Fibroblast of lung (primary cell): ENCODE data around the gene TMEM209. TPM values are rescaled to one million over a fixed set of nuclear protein-coding genes. Genes with fewer than 3 reads are reported as not detected.
"Not testable (repeated sequence)": the region's sequence is repeated elsewhere in the genome, so short reads cannot be mapped to it uniquely, and the experiment has no call there.

ENCODE experiments used
- DNase-seq, 2 donors: peaks; one replicate each; pipeline versions ENCODE4 v3.0.0 to v3.0.0-alpha.2; 2010; ENCODE audit warnings: low read depth in 2 of 2
- H2AFZ ChIP-seq: 2 replicates; pipeline ENCODE4 v1.5.1; 2012; ENCODE audit warnings: low read length, control low read depth, inconsistent platforms
- H3K27ac ChIP-seq: 2 replicates; pipeline ENCODE4 v1.5.1; 2011; ENCODE audit warnings: low read length, control low read depth; ENCODE audit not compliant: insufficient read depth
- H3K27me3 ChIP-seq: 2 replicates; pipeline ENCODE4 v1.5.1; 2011; ENCODE audit warnings: mild to moderate bottlenecking, low read length; ENCODE audit not compliant: control insufficient read depth, insufficient read depth
- H3K36me3 ChIP-seq: 2 replicates; pipeline ENCODE4 v1.5.1; 2011; ENCODE audit warnings: low read length; ENCODE audit not compliant: control insufficient read depth, insufficient read depth
- H3K4me1 ChIP-seq: 2 replicates; pipeline ENCODE4 v1.5.1; 2011; ENCODE audit warnings: low read length; ENCODE audit not compliant: control insufficient read depth, insufficient read depth; ENCODE audit errors: extremely low read depth
- H3K4me2 ChIP-seq: 2 replicates; pipeline ENCODE4 v1.5.1; 2011; ENCODE audit warnings: low read length, control low read depth; ENCODE audit not compliant: insufficient read depth; ENCODE audit errors: extremely low read depth
- H3K4me3 ChIP-seq, 4 experiments: fragments of 200-600 bp in 1 of 4; sonication (generic) in 1 of 4; replicated peaks in 1 of 4; 2 replicates each; pipeline ENCODE4 v1.5.1; 2011 to 2016; ENCODE audit warnings: low read length in 4 of 4, low read depth in 3 of 4, mild to moderate bottlenecking in 3 of 4, control low read depth in 2 of 4, inconsistent platforms in 1 of 4, mixed read lengths in 1 of 4; ENCODE audit not compliant: insufficient read depth in 1 of 4; ENCODE audit errors: control extremely low read depth in 1 of 4
- H3K79me2 ChIP-seq: 2 replicates; pipeline ENCODE4 v1.5.1; 2012; ENCODE audit warnings: mild to moderate bottlenecking, low read length, inconsistent platforms; ENCODE audit not compliant: control insufficient read depth, insufficient read depth
- H3K9ac ChIP-seq: 2 replicates; pipeline ENCODE4 v1.5.1; 2011; ENCODE audit warnings: mild to moderate bottlenecking, low read length, control low read depth; ENCODE audit not compliant: insufficient read depth
- H3K9me3 ChIP-seq: 2 replicates; pipeline ENCODE4 v1.5.1; 2012; ENCODE audit warnings: low read depth, low read length; ENCODE audit not compliant: control insufficient read depth, insufficient read depth
- H4K20me1 ChIP-seq: 2 replicates; pipeline ENCODE4 v1.5.1; 2011; ENCODE audit warnings: low read length; ENCODE audit not compliant: control insufficient read depth, insufficient read depth; ENCODE audit errors: extremely low read depth
- EZH2 ChIP-seq: IDR thresholded peaks from 2 replicates; pipeline ENCODE4 v1.5.1; 2012; ENCODE audit warnings: low read length, control low read depth, mild to moderate bottlenecking; ENCODE audit errors: missing control alignments
- polyA plus RNA-seq, 2 donors: library from polyadenylated mRNA; depleted of rRNA in 1 of 2; stranded (reverse) in 1 of 2; unstranded in 1 of 2; fragments of >200 nt; gene quantifications; 2 replicates each; pipeline ENCODE4 v1.2.1, GENCODE V29; 2011 to 2012; ENCODE audit warnings: missing spikeins in 1 of 2
- total RNA-seq: library from RNA; depleted of rRNA; stranded (reverse); fragments of >200 nt; gene quantifications from 2 replicates; pipeline ENCODE4 v1.2.1, GENCODE V29; 2014
- TF ChIP-seq, protein P1 (sequence below), 2 donors: IDR thresholded peaks in 1 of 2; conservative IDR thresholded peaks in 1 of 2; 1 replicate in 1 of 2; 2 replicates in 1 of 2; pipeline ENCODE4 v1.5.1; 2011 to 2012; ENCODE audit warnings: low read length in 2 of 2, control low read depth in 1 of 2, inconsistent platforms in 1 of 2, low read depth in 1 of 2, mild to moderate bottlenecking in 1 of 2

The TMEM209 gene
- total and polyA plus RNA-seq, 2 donors (not counting 1 experiment from before 2014, with no cell fraction given), result 9.7 to 15.1 TPM

DNA sequence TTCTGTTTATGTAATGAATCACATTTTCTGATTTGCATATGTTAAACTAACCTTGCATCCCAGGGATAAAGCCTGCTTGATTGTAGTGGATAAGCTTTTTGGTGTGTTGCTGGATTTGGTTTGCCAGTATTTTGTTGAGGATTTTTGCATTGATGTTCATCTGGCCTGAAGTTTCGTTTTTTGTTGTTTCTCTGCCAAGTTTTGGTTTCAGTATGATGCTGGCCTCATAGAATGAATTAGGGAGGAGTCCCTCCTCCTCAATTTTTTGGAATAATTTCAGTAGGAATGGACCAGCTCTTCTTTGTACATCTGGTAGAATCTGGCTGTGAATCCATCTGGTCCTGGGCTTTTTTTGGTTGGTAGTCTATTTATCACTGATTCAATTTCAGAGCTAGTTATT, 38.3 kb upstream of the TMEM209 start:
- H3K36me3 ChIP-seq, H3K27me3 ChIP-seq, H3K4me1 ChIP-seq, H3K4me2 ChIP-seq, H3K9me3 ChIP-seq, H3K27ac ChIP-seq, H4K20me1 ChIP-seq, H3K9ac ChIP-seq, H2AFZ ChIP-seq, H3K4me3 ChIP-seq, H3K79me2 ChIP-seq: not testable (repeated sequence)
- peak; percentile 29 to 64 for DNase-seq

DNA sequence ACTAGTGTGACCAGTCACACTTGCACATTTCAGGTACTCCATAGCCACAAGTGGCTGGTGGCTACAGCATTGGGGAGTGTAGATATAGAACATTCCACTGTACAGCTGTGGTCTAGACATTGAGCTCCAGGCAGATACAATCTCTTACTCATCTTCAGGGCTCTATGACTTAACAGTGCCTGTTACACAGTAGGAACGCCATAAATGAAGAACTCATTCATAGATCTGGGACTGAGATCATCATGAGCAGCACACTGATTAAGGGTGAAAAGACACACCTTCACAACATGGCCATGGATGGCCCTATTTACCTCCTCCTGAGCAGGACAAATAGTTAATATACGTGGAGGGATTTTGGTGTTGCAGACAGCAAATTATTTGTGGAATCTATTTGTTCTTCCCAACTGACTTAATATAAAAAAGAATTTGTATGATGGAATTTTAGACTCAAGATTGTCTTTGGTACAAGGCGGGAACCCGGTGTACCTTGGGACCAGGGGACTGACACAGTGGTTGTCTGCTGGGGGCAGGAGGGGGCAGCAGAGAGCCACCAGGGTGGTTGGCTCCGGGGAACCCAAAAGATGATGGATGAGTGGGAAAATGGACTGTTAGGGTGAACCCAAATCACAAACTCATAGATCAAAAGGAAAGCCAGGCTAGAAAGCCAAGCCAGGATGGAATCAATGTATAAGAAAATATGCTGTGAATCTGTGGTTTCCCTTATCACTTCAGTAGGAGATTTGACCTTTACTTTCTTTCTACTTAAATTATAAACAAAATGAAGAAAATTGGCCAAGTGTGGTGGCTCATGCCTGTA, 37.2 kb upstream of the TMEM209 start:
- Histone ChIP-seq H3K27me3 (no peaks in the 10 kb centered on the region), H3K27ac (no peak overlapping the region), H3K9me3 (no peaks in the 10 kb centered on the region), H3K4me3 (no peak overlapping the region), H3K36me3 (no peaks in the 10 kb centered on the region), H3K4me2 (no peak overlapping the region), H3K79me2 (no peaks in the 10 kb centered on the region), H4K20me1 (no peaks in the 10 kb centered on the region), H3K9ac (no peak overlapping the region), H2AFZ (no peak overlapping the region), H3K4me1 (no peaks in the 10 kb centered on the region)
- DNase-seq, result peak; percentile 46 to 89
- TF ChIP-seq, protein P1, sequence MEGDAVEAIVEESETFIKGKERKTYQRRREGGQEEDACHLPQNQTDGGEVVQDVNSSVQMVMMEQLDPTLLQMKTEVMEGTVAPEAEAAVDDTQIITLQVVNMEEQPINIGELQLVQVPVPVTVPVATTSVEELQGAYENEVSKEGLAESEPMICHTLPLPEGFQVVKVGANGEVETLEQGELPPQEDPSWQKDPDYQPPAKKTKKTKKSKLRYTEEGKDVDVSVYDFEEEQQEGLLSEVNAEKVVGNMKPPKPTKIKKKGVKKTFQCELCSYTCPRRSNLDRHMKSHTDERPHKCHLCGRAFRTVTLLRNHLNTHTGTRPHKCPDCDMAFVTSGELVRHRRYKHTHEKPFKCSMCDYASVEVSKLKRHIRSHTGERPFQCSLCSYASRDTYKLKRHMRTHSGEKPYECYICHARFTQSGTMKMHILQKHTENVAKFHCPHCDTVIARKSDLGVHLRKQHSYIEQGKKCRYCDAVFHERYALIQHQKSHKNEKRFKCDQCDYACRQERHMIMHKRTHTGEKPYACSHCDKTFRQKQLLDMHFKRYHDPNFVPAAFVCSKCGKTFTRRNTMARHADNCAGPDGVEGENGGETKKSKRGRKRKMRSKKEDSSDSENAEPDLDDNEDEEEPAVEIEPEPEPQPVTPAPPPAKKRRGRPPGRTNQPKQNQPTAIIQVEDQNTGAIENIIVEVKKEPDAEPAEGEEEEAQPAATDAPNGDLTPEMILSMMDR (conservative IDR thresholded peaks at IDR 0.05 in 1 of 2, IDR thresholded peaks at IDR 0.05 in 1 of 2; ENCODE audit: low read depth in 1 of 2, low read length in 2 of 2), result peak; percentile 85 to 90
- TF ChIP-seq EZH2, result no peak

DNA sequence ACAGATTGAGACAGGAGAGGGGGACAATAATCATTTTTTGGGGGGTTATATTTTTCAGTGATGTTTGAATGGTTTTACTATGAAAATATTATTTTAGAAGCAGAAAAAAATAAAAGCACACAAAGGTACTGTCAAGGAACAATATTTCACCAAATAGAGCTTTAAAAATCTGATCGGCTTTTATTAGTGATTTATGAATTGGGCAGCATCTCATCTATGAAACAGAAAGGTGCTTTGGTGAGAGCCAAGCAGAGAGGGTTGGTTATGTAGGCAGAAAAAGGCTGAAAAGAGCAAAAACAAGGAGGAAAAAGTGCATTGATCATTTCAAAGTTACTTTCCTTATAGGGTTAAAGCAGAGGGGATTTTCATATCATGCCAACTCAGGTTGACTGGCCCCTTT, 35.0 kb upstream of the TMEM209 start:
- Histone ChIP-seq H3K27me3 (no peaks in the 10 kb centered on the region), H3K4me2 (no peak overlapping the region), H2AFZ (no peak overlapping the region)

DNA sequence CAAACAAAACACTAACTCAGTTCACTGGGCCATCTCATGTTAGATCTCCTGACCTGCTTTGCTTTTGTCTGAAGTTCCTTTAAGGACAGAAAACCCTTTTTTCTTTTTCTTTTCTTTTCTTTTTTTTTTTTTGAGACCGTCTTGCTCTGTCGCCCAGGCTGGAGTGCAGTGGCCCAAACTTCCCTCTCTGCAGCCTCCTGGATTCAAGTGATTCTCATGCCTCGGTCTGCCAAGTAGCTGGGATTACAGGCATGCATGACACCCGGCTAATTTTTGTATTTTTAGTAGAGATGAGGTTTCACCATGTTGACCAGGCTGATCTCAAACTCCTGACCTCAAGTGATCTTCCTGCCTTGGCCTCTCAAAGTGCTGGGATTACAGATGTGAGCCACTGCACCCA, 31.2 kb upstream of the TMEM209 start:
- DNase-seq, H3K27me3 ChIP-seq, H3K79me2 ChIP-seq, H3K36me3 ChIP-seq, H2AFZ ChIP-seq, H3K4me2 ChIP-seq, H3K4me1 ChIP-seq, H3K9ac ChIP-seq, H3K9me3 ChIP-seq, H4K20me1 ChIP-seq, H3K4me3 ChIP-seq, H3K27ac ChIP-seq: not testable (repeated sequence)

More for the DNA sequence above, 35.0 kb upstream of the TMEM209 start:
- H3K27ac ChIP-seq, result no peak overlapping the region
- no peak overlapping the region for H3K4me3 ChIP-seq
- H3K36me3 ChIP-seq, result no peaks in the 10 kb centered on the region
- H3K9me3 ChIP-seq, result no peaks in the 10 kb centered on the region
- no peak for DNase-seq
- H4K20me1 ChIP-seq, result no peaks in the 10 kb centered on the region
- TF ChIP-seq, protein P1 (conservative IDR thresholded peaks at IDR 0.05 in 1 of 2, IDR thresholded peaks at IDR 0.05 in 1 of 2; ENCODE audit: low read depth in 1 of 2, low read length in 2 of 2), result no peak
- TF ChIP-seq EZH2, result no peak
- H3K4me1 ChIP-seq, result no peaks in the 10 kb centered on the region
- no peak overlapping the region for H3K9ac ChIP-seq
- H3K79me2 ChIP-seq, result no peaks in the 10 kb centered on the region
